GM12878 (cell line): ENCODE data around the gene CHST2. TPM values are rescaled to one million over a fixed set of nuclear protein-coding genes. Genes with fewer than 3 reads are reported as not detected.

Source experiments
- ATAC-seq: fragments of 200-7000 bp; cut with Tn5 transposase; 3 replicates; pipeline ENCODE4 v1.9.1; 2020; ENCODE audit warnings: mild to moderate bottlenecking, moderate library complexity
- BruUV-seq: library from RNA; stranded (reverse); fragments of 400-500 nt; replicated peaks from 2 replicates; lab custom pipeline; 2021; lab: Mats Ljungman, UMichigan
- CTCF ChIA-PET: fragments of 300-600 bp; sonication (Branson Sonifier 250); formaldehyde crosslinking; extraction: SDS; loops from one replicate; lab custom pipeline; 2021; ENCODE audit warnings: inconsistent platforms; lab: Yijun Ruan, JAX
- POLR2A ChIA-PET: fragments of 350-600 bp; formaldehyde crosslinking; extraction: SDS; loops from one replicate; lab custom pipeline; 2021; ENCODE audit warnings: inconsistent platforms; lab: Charles Lee
- RAD21 ChIA-PET: fragments of 300-600 bp; sonication (Branson Sonifier 250); formaldehyde crosslinking; loops from one replicate; lab custom pipeline; 2023; ENCODE audit warnings: antibody characterized with exemption; ENCODE audit not compliant: unreplicated experiment; lab: Charles Lee
- SMC1A ChIA-PET: fragments of 300-600 bp; sonication (Branson Sonifier 250); formaldehyde crosslinking; loops from one replicate; lab custom pipeline; 2023; ENCODE audit not compliant: unreplicated experiment, uncharacterized antibody; lab: Charles Lee
- DNase-seq: peaks from one replicate; pipeline ENCODE4 v3.0.0-alpha.2; 2011; ENCODE audit warnings: low read depth, low spot score
- FAIRE-seq: peaks from 3 replicates; lab custom pipeline; 2011; peaks lifted over from hg19 to GRCh38; lab: Jason Lieb, UNC
- H2AFZ ChIP-seq: 2 replicates; pipeline ENCODE4 v1.6.0; 2011; ENCODE audit warnings: low read depth, low read length, control low read depth; ENCODE audit not compliant: control insufficient read depth
- H3K27ac ChIP-seq: 2 replicates; pipeline ENCODE4 v1.5.1; 2011; ENCODE audit warnings: control low read depth; ENCODE audit not compliant: control insufficient read depth, insufficient read depth
- H3K27me3 ChIP-seq, 2 experiments: replicated peaks in 1 of 2; 2 replicates each; pipeline versions ENCODE4 v1.6.0 to v1.6.1; 2011; ENCODE audit warnings: low read length in 1 of 2; ENCODE audit not compliant: control insufficient read depth in 2 of 2, insufficient read depth in 2 of 2
- H3K36me3 ChIP-seq, 2 experiments: 2 replicates each; pipeline ENCODE4 v1.5.1; 2011; ENCODE audit warnings: low read length in 1 of 2; ENCODE audit not compliant: control insufficient read depth in 2 of 2, insufficient read depth in 2 of 2
- H3K4me1 ChIP-seq: 2 replicates; pipeline ENCODE4 v1.6.1; 2011; ENCODE audit warnings: mild to moderate bottlenecking, low read length, moderate library complexity, mixed read lengths; ENCODE audit not compliant: control insufficient read depth, insufficient read depth
- H3K4me2 ChIP-seq: 2 replicates; pipeline ENCODE4 v1.6.0; 2011; ENCODE audit warnings: control low read depth; ENCODE audit not compliant: control insufficient read depth, insufficient read depth
- H3K4me3 ChIP-seq: fragments of 200-600 bp; sonication (generic); 2 replicates; pipeline ENCODE4 v1.5.1; 2016
- H3K79me2 ChIP-seq: 2 replicates; pipeline ENCODE4 v1.6.0; 2011; ENCODE audit warnings: low read length; ENCODE audit not compliant: control insufficient read depth, insufficient read depth
- H3K9ac ChIP-seq: 2 replicates; pipeline ENCODE4 v1.8.0; 2011; ENCODE audit warnings: low read length, control low read depth, mixed read lengths; ENCODE audit not compliant: control insufficient read depth, insufficient read depth
- H3K9me3 ChIP-seq: replicated peaks from 3 replicates; pipeline ENCODE4 v1.5.1; 2011; ENCODE audit warnings: mild to moderate bottlenecking, low read length; ENCODE audit not compliant: control insufficient read depth, insufficient read depth
- H4K20me1 ChIP-seq: 2 replicates; pipeline ENCODE4 v1.6.0; 2011; ENCODE audit not compliant: control insufficient read depth, insufficient read depth
- CREM ChIP-seq: IDR thresholded peaks from 2 replicates; pipeline ENCODE4 v1.6.1; 2014; ENCODE audit warnings: antibody characterized with exemption, low read depth
- DPF2 ChIP-seq: fragments of 450-650 bp; IDR thresholded peaks from 2 replicates; pipeline ENCODE4 v1.6.1; 2017; ENCODE audit warnings: mild to moderate bottlenecking
- FOXK2 ChIP-seq: fragments of 450-650 bp; IDR thresholded peaks from 2 replicates; pipeline ENCODE4 v1.6.1; 2017; ENCODE audit warnings: mild to moderate bottlenecking, moderate library complexity
- HDAC6 ChIP-seq: fragments of 200-600 bp; sonication (generic); IDR thresholded peaks from one replicate; pipeline ENCODE4 v1.8.0; 2017; ENCODE audit warnings: antibody characterized with exemption; ENCODE audit not compliant: unreplicated experiment
- IRF5 ChIP-seq: fragments of 450-650 bp; IDR thresholded peaks from 2 replicates; pipeline ENCODE4 v1.6.1; 2017; ENCODE audit warnings: borderline replicate concordance
- MYC ChIP-seq: IDR thresholded peaks from 2 replicates; pipeline ENCODE4 v1.6.1; 2011; ENCODE audit warnings: mild to moderate bottlenecking, low read length, moderate library complexity, inconsistent platforms; ENCODE audit not compliant: insufficient read depth, insufficient replicate concordance, insufficient read length, severe bottlenecking
- NFXL1 ChIP-seq: fragments of 450-650 bp; IDR thresholded peaks from 2 replicates; pipeline ENCODE4 v1.6.1; 2017; ENCODE audit warnings: antibody characterized with exemption, mild to moderate bottlenecking, borderline replicate concordance
- NFYA ChIP-seq: IDR thresholded peaks from 2 replicates; pipeline ENCODE4 v1.6.1; 2011; ENCODE audit warnings: low read depth, mild to moderate bottlenecking, low read length, improper control_type of control experiment, borderline replicate concordance
- PAX8 ChIP-seq: fragments of 450-650 bp; IDR thresholded peaks from 2 replicates; pipeline ENCODE4 v1.6.1; 2017; ENCODE audit warnings: mild to moderate bottlenecking, moderate library complexity
- POLR2AphosphoS2 ChIP-seq: IDR thresholded peaks from 2 replicates; pipeline ENCODE4 v1.6.1; 2011; ENCODE audit warnings: low read depth, mild to moderate bottlenecking, low read length, improper control_type of control experiment, moderate library complexity
- POU2F2 ChIP-seq: IDR thresholded peaks from 3 replicates; pipeline ENCODE4 v1.6.1; 2011; ENCODE audit warnings: low read depth, mild to moderate bottlenecking, low read length, borderline replicate concordance
- PRDM15 ChIP-seq: fragments of 450-650 bp; formaldehyde crosslinking; IDR thresholded peaks from 2 replicates; pipeline ENCODE4 v1.4.0; 2020; ENCODE audit warnings: mild to moderate bottlenecking, moderate library complexity
- SIN3A ChIP-seq: IDR thresholded peaks from 2 replicates; pipeline ENCODE4 v1.6.1; 2012; ENCODE audit warnings: low read depth, low read length, improper control_type of control experiment
- SMAD5 ChIP-seq: IDR thresholded peaks from 2 replicates; pipeline ENCODE4 v1.6.1; 2016; ENCODE audit warnings: antibody characterized with exemption, low read depth
- SUPT20H ChIP-seq: IDR thresholded peaks from 2 replicates; pipeline ENCODE4 v1.6.1; 2011; ENCODE audit warnings: low read depth, mild to moderate bottlenecking, low read length, moderate library complexity, borderline replicate concordance; ENCODE audit not compliant: control insufficient read depth
- TCF7 ChIP-seq: IDR thresholded peaks from 2 replicates; pipeline ENCODE4 v1.6.1; 2014; ENCODE audit warnings: antibody characterized with exemption, borderline replicate concordance
- WGBS: methylation state at CpG from one replicate; pipeline ENCODE4 v1.1.6; 2016; ENCODE audit warnings: low lambda C conversion rate; ENCODE audit not compliant: insufficient replicate concordance, insufficient coverage; ENCODE audit errors: missing lambda C conversion rate; 5-methylcytosine and 5-hydroxymethylcytosine counted together
- in situ Hi-C: fragments of 300-500 bp; cut with MboI; formaldehyde crosslinking; loops from 9 replicates; pipeline ENCODE4 v1.14.3; 2018; ENCODE audit warnings: mixed read lengths
- intact Hi-C: fragments of 100-400 bp; cut with micrococcal nuclease; formaldehyde crosslinking; loops from one replicate; pipeline ENCODE4 v1.14.2; 2022; ENCODE audit not compliant: unreplicated experiment
- polyA plus RNA-seq, 11 experiments: library from polyadenylated mRNA; depleted of rRNA in 4 of 11; unstranded in 6 of 11; stranded (reverse) in 5 of 11; fragments of >200 nt; fragmentation: Nextera tagmentation in 4 of 11; fragmentation: Illumina TruSeq in 1 of 11; extraction: Ambion mirVana in 4 of 11; extraction: Trizol in 1 of 11; gene quantifications; 1 replicate in 1 of 11; 2 replicates in 10 of 11; pipeline versions ENCODE4 v1.2.1 to v1.2.3, GENCODE V29; 2011 to 2016; ENCODE audit warnings: inconsistent platforms in 2 of 11, missing spikeins in 2 of 11, low read depth in 1 of 11
- total RNA-seq, 4 experiments: library from RNA; depleted of rRNA in 3 of 4; stranded (reverse); fragments of >200 nt in 3 of 4; fragmentation: Illumina TruSeq in 1 of 4; extraction: Trizol in 1 of 4; gene quantifications; 2 replicates each; pipeline versions ENCODE4 v1.2.1 to v1.2.3, GENCODE V29; 2013 to 2021
- TF ChIP-seq, protein P1 (sequence below): IDR thresholded peaks from 2 replicates; pipeline ENCODE4 v1.6.1; 2012; ENCODE audit warnings: low read length, inconsistent platforms

The CHST2 gene
- total and polyA plus RNA-seq, 10 of the 15 experiments (the other 5 are each of a cell fraction or from before 2014, with no cell fraction given): 1.6 to 37.2 (median 8.8) TPM

- TF ChIP-seq SMAD5 (no peak), NFXL1 (no peak), HDAC6 (no peak)
These were observed 28.1 kb downstream of the CHST2 start (continued) for GRCh38 chr3:143147707-143148106.

- POLR2A ChIA-PET: interaction anchor here (0.7 kb wide), 2 partner anchors 10 to 15 kb away, joined by 3 read pairs; no protein-coding TSS in a partner anchor
- in situ Hi-C loops: no loop called here
- no peaks in the 10 kb centered on the region for H3K79me2 ChIP-seq
- intact Hi-C loops: no loop called here
- SMC1A ChIA-PET: interaction anchor here (0.7 to 1.4 kb wide), 5 partner anchors 20 to 285 kb away, joined by 3 to 7 read pairs (median 3); no protein-coding TSS in a partner anchor
- BruUV-seq: no TSS peak
- no peak overlapping the region for H3K4me3 ChIP-seq
- WGBS: 95% methylated on average over 3 of the region's 3 CpGs
- no peaks in the 10 kb centered on the region for H3K9me3 ChIP-seq
- RAD21 ChIA-PET: interaction anchor here (0.8 kb wide), 1 partner anchor 12 kb away, joined by 3 read pairs; no protein-coding TSS in a partner anchor
- H3K27me3 ChIP-seq: no peaks in the 10 kb centered on the region
- H3K9ac ChIP-seq: no peak overlapping the region
- no peaks in the 10 kb centered on the region for H4K20me1 ChIP-seq
- H3K4me2 ChIP-seq: no peak overlapping the region
- no peak overlapping the region for H3K27ac ChIP-seq
- H3K36me3 ChIP-seq: no peaks in the 10 kb centered on the region
- CTCF ChIA-PET: interaction anchor here (0.9 to 1.4 kb wide), 3 partner anchors 15 to 198 kb away, joined by 3 to 5 read pairs (median 3); no protein-coding TSS in a partner anchor
- ATAC-seq: no peak
- no peak for FAIRE-seq
- no peaks in the 10 kb centered on the region for H3K4me1 ChIP-seq
- TF ChIP-seq FOXK2 (no peak), MYC (no peak), SIN3A (no peak), TCF7 (no peak), DPF2 (no peak), POLR2AphosphoS2 (no peak), IRF5 (no peak), CREM (no peak), POU2F2 (no peak), PAX8 (no peak), PRDM15 (no peak), SUPT20H (no peak), NFYA (no peak)
- TF ChIP-seq, protein P1, sequence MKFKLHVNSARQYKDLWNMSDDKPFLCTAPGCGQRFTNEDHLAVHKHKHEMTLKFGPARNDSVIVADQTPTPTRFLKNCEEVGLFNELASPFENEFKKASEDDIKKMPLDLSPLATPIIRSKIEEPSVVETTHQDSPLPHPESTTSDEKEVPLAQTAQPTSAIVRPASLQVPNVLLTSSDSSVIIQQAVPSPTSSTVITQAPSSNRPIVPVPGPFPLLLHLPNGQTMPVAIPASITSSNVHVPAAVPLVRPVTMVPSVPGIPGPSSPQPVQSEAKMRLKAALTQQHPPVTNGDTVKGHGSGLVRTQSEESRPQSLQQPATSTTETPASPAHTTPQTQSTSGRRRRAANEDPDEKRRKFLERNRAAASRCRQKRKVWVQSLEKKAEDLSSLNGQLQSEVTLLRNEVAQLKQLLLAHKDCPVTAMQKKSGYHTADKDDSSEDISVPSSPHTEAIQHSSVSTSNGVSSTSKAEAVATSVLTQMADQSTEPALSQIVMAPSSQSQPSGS: no peak
- no peak for DNase-seq
- no peak overlapping the region for H2AFZ ChIP-seq
These were observed 30.5 kb downstream of the CHST2 start for GRCh38 chr3:143150071-143150470.
